GM13976 (cell line): ENCODE results near the gene MAPK8IP3.

Experiments
- DNase-seq: peaks from one replicate; pipeline ENCODE4 v3.0.0; 2012; ENCODE audit warnings: low spot score
- CTCF ChIP-seq: IDR thresholded peaks from 2 replicates; pipeline ENCODE4 v1.5.1; 2012; ENCODE audit warnings: borderline replicate concordance, mild to moderate bottlenecking; ENCODE audit not compliant: insufficient read depth; ENCODE audit errors: extremely low read depth, missing control alignments, control extremely low read depth
- in situ Hi-C: fragments of 300-500 bp; cut with MboI; formaldehyde crosslinking; loops from one replicate; pipeline ENCODE4 v1.12.0; 2022; ENCODE audit warnings: low sequenced_read_pairs, mixed read lengths, inconsistent platforms; ENCODE audit not compliant: unreplicated experiment

The MAPK8IP3 gene

GRCh38 chr16:1687427-1688316, 18.3 kb upstream of the MAPK8IP3 start:
- TF ChIP-seq CTCF, result no peak
- in situ Hi-C loops, result no loop called here
- no peak for DNase-seq

GRCh38 chr16:1688807-1689560, 17.0 kb upstream of the MAPK8IP3 start:
- in situ Hi-C loops, result no loop called here
- no peak for TF ChIP-seq CTCF
- no peak for DNase-seq

GRCh38 chr16:1689853-1690252, 16.1 kb upstream of the MAPK8IP3 start:
- in situ Hi-C loops, result no loop called here

GRCh38 chr16:1690810-1691209, 15.2 kb upstream of the MAPK8IP3 start:
- DNase-seq, result no peak
- no peak for TF ChIP-seq CTCF
- in situ Hi-C loops, result no loop called here

More at GRCh38 chr16:1689853-1690252, 16.1 kb upstream of the MAPK8IP3 start:
- no peak for DNase-seq
- TF ChIP-seq CTCF, result no peak

- in situ Hi-C loops, result no loop called here
- TF ChIP-seq CTCF, result no peak
These were observed 14.7 kb upstream of the MAPK8IP3 start for GRCh38 chr16:1691276-1691675.

GRCh38 chr16:1691956-1692355, 14.0 kb upstream of the MAPK8IP3 start:
- TF ChIP-seq CTCF, result no peak
- no peak for DNase-seq
- in situ Hi-C loops, result no loop called here

More at GRCh38 chr16:1691276-1691675, 14.7 kb upstream of the MAPK8IP3 start:
- DNase-seq, result no peak
